ENCODE results near the gene MTAP.

GRCh38 chr9:21810881-21811280 is 8.4 kb downstream of the MTAP start:
- TF ChIP-seq POLR2AphosphoS5 (IDR thresholded peaks at IDR 0.05; ENCODE audit: low read depth, low read length) (no peak), POLR2A (IDR thresholded peaks at IDR 0.05; ENCODE audit: low read depth, low read length) (no peak)

Measured in GM12892 (cell line).